OCI-LY7 (cell line): ENCODE measurements around the gene LIMD2. TPM values are rescaled to one million over a fixed set of nuclear protein-coding genes. Genes with fewer than 3 reads are reported as not detected.

ENCODE experiments used
- BruUV-seq: library from RNA; stranded (reverse); fragments of 400-500 nt; replicated peaks from 2 replicates; lab custom pipeline; 2021; lab: Mats Ljungman, UMichigan
- CTCF ChIA-PET: fragments of 300-600 bp; sonication (Branson Sonifier 250); formaldehyde crosslinking; loops from one replicate; lab custom pipeline; 2022; ENCODE audit warnings: antibody characterized with exemption; ENCODE audit not compliant: unreplicated experiment; lab: Charles Lee
- POLR2A ChIA-PET: fragments of 300-600 bp; sonication (Branson Sonifier 250); formaldehyde crosslinking; loops from one replicate; lab custom pipeline; 2022; ENCODE audit warnings: antibody characterized with exemption; lab: Charles Lee
- DNase-seq: peaks from one replicate; pipeline ENCODE4 v3.0.0-alpha.2; 2015; ENCODE audit warnings: low spot score
- H2AFZ ChIP-seq: fragments of 200-600 bp; sonication (generic), shearing (Covaris generic); 2 replicates; pipeline ENCODE4 v1.6.1; 2014; ENCODE audit warnings: mild to moderate bottlenecking, antibody characterized with exemption, low read length, moderate library complexity
- H3K27ac ChIP-seq: fragments of 200-600 bp; sonication (generic); 2 replicates; pipeline ENCODE4 v1.5.1; 2014; ENCODE audit warnings: mixed run types, low read depth, mild to moderate bottlenecking, moderate library complexity, low read length, inconsistent platforms; ENCODE audit not compliant: poor library complexity, severe bottlenecking
- H3K36me3 ChIP-seq: fragments of 200-600 bp; sonication (generic); 2 replicates; pipeline ENCODE4 v1.6.1; 2014; ENCODE audit warnings: mild to moderate bottlenecking, antibody characterized with exemption, low read length, moderate library complexity, mixed read lengths; ENCODE audit not compliant: insufficient read depth
- H3K4me1 ChIP-seq: fragments of 200-600 bp; sonication (generic); 2 replicates; pipeline ENCODE4 v1.5.1; 2014; ENCODE audit warnings: mild to moderate bottlenecking, low read length; ENCODE audit not compliant: insufficient read depth, poor library complexity, severe bottlenecking
- H3K4me2 ChIP-seq: fragments of 200-600 bp; sonication (generic); 2 replicates; pipeline ENCODE4 v1.6.1; 2014; ENCODE audit warnings: mild to moderate bottlenecking, low read length
- H3K4me3 ChIP-seq: fragments of 200-600 bp; sonication (generic); 2 replicates; pipeline ENCODE4 v1.5.1; 2014; ENCODE audit warnings: mild to moderate bottlenecking, low read depth, low read length; ENCODE audit not compliant: poor library complexity, severe bottlenecking
- H3K79me2 ChIP-seq: fragments of 200-600 bp; sonication (generic); 2 replicates; pipeline ENCODE4 v1.6.1; 2016; ENCODE audit warnings: low read depth, mild to moderate bottlenecking, low read length, moderate library complexity, mixed read lengths; ENCODE audit not compliant: insufficient read depth
- H3K9me2 ChIP-seq: fragments of 200-600 bp; sonication (generic); 2 replicates; pipeline ENCODE4 v1.6.1; 2016; ENCODE audit warnings: mild to moderate bottlenecking, low read length, mixed read lengths; ENCODE audit not compliant: insufficient read depth
- H3K9me3 ChIP-seq: fragments of 200-600 bp; sonication (generic); 2 replicates; pipeline ENCODE4 v1.6.1; 2014; ENCODE audit warnings: mild to moderate bottlenecking, mixed run types, low read length, mixed read lengths
- H4K20me1 ChIP-seq: fragments of 200-600 bp; sonication (generic); 2 replicates; pipeline ENCODE4 v1.6.1; 2014; ENCODE audit warnings: mild to moderate bottlenecking, antibody characterized with exemption, low read length, moderate library complexity, mixed read lengths; ENCODE audit not compliant: insufficient read depth
- EZH2phosphoT487 ChIP-seq: fragments of 200-600 bp; sonication (generic); IDR thresholded peaks from 2 replicates; pipeline ENCODE4 v1.6.1; 2018; ENCODE audit warnings: low read depth, borderline replicate concordance, mild to moderate bottlenecking, mixed run types, antibody characterized with exemption, low read length, moderate library complexity, mixed read lengths
- intact Hi-C: fragments of 100-400 bp; cut with micrococcal nuclease; formaldehyde crosslinking; loops from one replicate; pipeline ENCODE4 v1.10.0; 2022; ENCODE audit not compliant: unreplicated experiment
- total RNA-seq, 2 experiments: library from RNA; depleted of rRNA in 1 of 2; stranded (reverse); fragments of >200 nt in 1 of 2; shearing (Covaris generic) in 1 of 2; gene quantifications; 2 replicates each; pipeline ENCODE4 v1.2.3, GENCODE V29; 2014 to 2022
- TF ChIP-seq, protein P1 (sequence below): fragments of 200-600 bp; sonication (generic); conservative IDR thresholded peaks from 2 replicates; pipeline ENCODE4 v1.5.1; 2014; ENCODE audit warnings: mild to moderate bottlenecking, antibody characterized with exemption, low read length, moderate library complexity, mixed read lengths

The LIMD2 gene
- total RNA-seq, 2 experiments from 2014 or later: 286 to 406 TPM

DNA sequence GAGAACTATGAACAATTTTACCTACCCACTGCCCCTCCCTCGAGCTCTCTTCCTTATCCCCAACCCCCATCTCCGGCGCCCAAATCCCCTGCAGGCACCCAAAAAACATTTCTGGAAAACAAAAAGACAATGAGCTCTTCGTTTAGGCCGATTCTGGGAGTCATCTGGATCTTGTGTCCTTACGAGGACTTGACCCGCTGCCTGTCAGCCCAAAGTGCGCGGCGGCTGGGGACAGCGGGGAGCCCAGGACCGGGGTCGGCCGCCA, 41.1 kb upstream of the LIMD2 start:
- POLR2A ChIA-PET: interaction anchor here (0.7 to 1.7 kb wide), 3 partner anchors 10 to 35 kb away, joined by 3 to 8 read pairs (median 5); no protein-coding TSS in a partner anchor
- BruUV-seq: no TSS peak
- intact Hi-C loops: loop anchor here (1.0 to 10.0 kb wide), 7 partner anchors 32 to 404 kb away; partner anchors contain the start of genes CCDC47, FTSJ3, MAP3K3 and PSMC5
- no peak for DNase-seq
- peaks cover 23% of the 10 kb centered on the region for H3K36me3 ChIP-seq
- H3K9me3 ChIP-seq: no peaks in the 10 kb centered on the region
- CTCF ChIA-PET: no interaction called here
- H3K79me2 ChIP-seq: peaks cover 28% of the 10 kb centered on the region
- H3K27ac ChIP-seq: peak overlapping the region; percentile 98
- no peaks in the 10 kb centered on the region for H3K9me2 ChIP-seq
- peak overlapping the region; percentile 98 for H3K4me3 ChIP-seq
- TF ChIP-seq, protein P1, sequence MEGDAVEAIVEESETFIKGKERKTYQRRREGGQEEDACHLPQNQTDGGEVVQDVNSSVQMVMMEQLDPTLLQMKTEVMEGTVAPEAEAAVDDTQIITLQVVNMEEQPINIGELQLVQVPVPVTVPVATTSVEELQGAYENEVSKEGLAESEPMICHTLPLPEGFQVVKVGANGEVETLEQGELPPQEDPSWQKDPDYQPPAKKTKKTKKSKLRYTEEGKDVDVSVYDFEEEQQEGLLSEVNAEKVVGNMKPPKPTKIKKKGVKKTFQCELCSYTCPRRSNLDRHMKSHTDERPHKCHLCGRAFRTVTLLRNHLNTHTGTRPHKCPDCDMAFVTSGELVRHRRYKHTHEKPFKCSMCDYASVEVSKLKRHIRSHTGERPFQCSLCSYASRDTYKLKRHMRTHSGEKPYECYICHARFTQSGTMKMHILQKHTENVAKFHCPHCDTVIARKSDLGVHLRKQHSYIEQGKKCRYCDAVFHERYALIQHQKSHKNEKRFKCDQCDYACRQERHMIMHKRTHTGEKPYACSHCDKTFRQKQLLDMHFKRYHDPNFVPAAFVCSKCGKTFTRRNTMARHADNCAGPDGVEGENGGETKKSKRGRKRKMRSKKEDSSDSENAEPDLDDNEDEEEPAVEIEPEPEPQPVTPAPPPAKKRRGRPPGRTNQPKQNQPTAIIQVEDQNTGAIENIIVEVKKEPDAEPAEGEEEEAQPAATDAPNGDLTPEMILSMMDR: no peak
- no peak for TF ChIP-seq EZH2phosphoT487
- peaks cover 57% of the 10 kb centered on the region for H3K4me1 ChIP-seq
- H2AFZ ChIP-seq: peak overlapping the region; percentile 70
- 0 out of 2 replicates have a peak, but pooled peaks cover 5% of the 10 kb centered on the region for H4K20me1 ChIP-seq
- H3K4me2 ChIP-seq: peak overlapping the region; percentile 98

DNA sequence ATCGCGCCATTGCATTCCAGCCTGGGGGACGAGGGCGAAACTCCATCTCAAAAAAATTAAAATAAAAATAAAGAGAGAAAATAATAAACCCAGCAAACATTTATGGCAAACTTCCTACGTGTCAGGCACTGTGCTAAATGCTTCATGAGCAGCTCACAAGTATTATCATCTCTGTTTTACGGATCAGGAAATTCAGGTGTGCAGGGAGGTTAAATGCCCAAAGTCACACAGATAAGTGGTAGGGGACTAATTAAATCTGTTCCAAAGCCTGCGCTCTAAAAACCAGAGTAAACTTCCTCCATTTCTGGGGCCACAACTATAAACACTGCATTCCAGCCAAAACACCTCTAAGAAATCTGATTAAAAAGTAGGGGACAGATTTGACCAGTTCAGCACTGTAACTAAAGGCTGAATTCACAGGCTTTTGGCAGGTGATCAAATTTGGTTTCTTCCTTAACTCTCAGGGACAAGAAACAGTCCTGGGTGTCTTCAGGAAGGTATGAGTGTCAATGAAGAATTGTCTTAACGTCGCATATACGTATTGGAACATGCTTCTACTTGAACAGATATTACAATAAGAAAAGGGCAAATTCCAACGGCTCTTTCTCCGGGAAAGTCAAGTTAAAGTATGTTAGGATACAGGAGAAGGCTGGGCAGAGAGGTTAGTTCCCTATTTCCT, 40.7 kb upstream of the LIMD2 start:
- H3K79me2 ChIP-seq: peaks cover 28% of the 10 kb centered on the region
- peak overlapping the region; percentile 98 for H3K4me2 ChIP-seq
- peaks cover 52% of the 10 kb centered on the region for H3K4me1 ChIP-seq
- H3K36me3 ChIP-seq: peaks cover 19% of the 10 kb centered on the region; the same call in 1 of the 2 replicates
- H2AFZ ChIP-seq: peak overlapping the region; percentile 70; the same call in 1 of the 2 replicates
- DNase-seq: peak; percentile 31
- 0 out of 2 replicates have a peak, but pooled peaks cover under 1% of the 10 kb centered on the region for H4K20me1 ChIP-seq
- ChIA-PET CTCF (no interaction called here), POLR2A (interaction anchor here (0.7 to 1.7 kb wide), 4 partner anchors 11 to 40 kb away, joined by 3 to 8 read pairs (median 4); no protein-coding TSS in a partner anchor)
- TSS peak; percentile 67 for BruUV-seq
- peak overlapping the region; percentile 98 for H3K27ac ChIP-seq
- H3K9me3 ChIP-seq: no peaks in the 10 kb centered on the region
- H3K4me3 ChIP-seq: peak overlapping the region; percentile 98
- no peaks in the 10 kb centered on the region for H3K9me2 ChIP-seq
- TF ChIP-seq EZH2phosphoT487: no peak
- TF ChIP-seq, protein P1: no peak
- intact Hi-C loops: loop anchor here (1.0 to 10.0 kb wide), 7 partner anchors 33 to 404 kb away; partner anchors contain the start of genes CCDC47, FTSJ3, MAP3K3 and PSMC5

DNA sequence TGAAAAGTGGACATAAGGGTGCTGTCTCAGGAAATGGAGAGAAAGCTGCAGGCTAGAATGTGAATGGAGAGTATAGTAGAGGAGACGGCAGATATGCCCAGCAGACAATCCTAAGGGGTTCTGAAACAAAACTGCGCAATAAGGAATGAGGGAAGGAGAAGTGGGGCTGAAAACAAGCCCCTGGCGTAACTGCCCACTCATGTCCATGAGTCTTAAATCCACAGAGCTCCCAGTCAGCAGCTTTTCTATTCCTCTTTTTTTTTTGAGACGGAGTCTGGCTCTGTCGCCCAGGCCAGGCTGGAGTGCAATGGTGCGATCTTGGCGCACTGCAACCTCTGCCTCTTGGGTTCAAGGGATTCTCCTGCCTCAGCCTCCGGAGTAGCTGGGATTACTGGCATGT, 35.8 kb upstream of the LIMD2 start:
- ChIA-PET POLR2A (interaction anchor here (0.7 to 1.1 kb wide), 2 partner anchors 17 to 38 kb away, joined by 3 to 5 read pairs; partner anchors contain the start of genes CCDC47 and DDX42), CTCF (no interaction called here)
- Histone ChIP-seq H2AFZ (no peak overlapping the region), H3K27ac (no peak overlapping the region), H3K4me2 (no peak overlapping the region), H3K79me2 (peaks cover 22% of the 10 kb centered on the region), H3K9me3 (no peaks in the 10 kb centered on the region), H3K4me3 (no peak overlapping the region), H4K20me1 (no peaks in the 10 kb centered on the region; the same call in 1 of the 2 replicates), H3K9me2 (no peaks in the 10 kb centered on the region), H3K4me1 (peaks cover 14% of the 10 kb centered on the region), H3K36me3 (peaks cover 17% of the 10 kb centered on the region; the same call in 1 of the 2 replicates)
- BruUV-seq: no TSS peak
- intact Hi-C loops: no loop called here
- TF ChIP-seq, protein P1: no peak
- no peak for TF ChIP-seq EZH2phosphoT487
- no peak for DNase-seq
